Esophagus (tissue), 2 donors: ENCODE results near the gene ZNF652. TPM values are rescaled to one million over a fixed set of nuclear protein-coding genes. Genes with fewer than 3 reads are reported as not detected.
A peak's percentile ranks its signal among the peaks of the same experiment; 100 is the strongest.

ENCODE experiments used
- H3K27ac ChIP-seq, 2 donors: one replicate each; pipeline ENCODE4 v1.5.1; 2013; ENCODE audit warnings: low read depth in 2 of 2, mild to moderate bottlenecking in 2 of 2, inconsistent platforms in 1 of 2, low read length in 1 of 2, moderate library complexity in 1 of 2
- H3K27me3 ChIP-seq, 2 donors: one replicate each; pipeline ENCODE4 v1.6.1; 2013; ENCODE audit warnings: low read length in 2 of 2, control low read depth in 1 of 2, mild to moderate bottlenecking in 1 of 2; ENCODE audit not compliant: insufficient read depth in 2 of 2, control insufficient read depth in 1 of 2
- H3K36me3 ChIP-seq, 2 donors: one replicate each; pipeline ENCODE4 v1.6.1; 2013; ENCODE audit warnings: low read length in 1 of 2; ENCODE audit not compliant: control insufficient read depth in 2 of 2, insufficient read depth in 2 of 2
- H3K4me1 ChIP-seq, 2 donors: one replicate each; pipeline ENCODE4 v1.6.1; 2013; ENCODE audit warnings: low read length in 1 of 2; ENCODE audit not compliant: control insufficient read depth in 2 of 2, insufficient read depth in 2 of 2
- H3K4me3 ChIP-seq, 2 donors: one replicate each; pipeline ENCODE4 v1.5.1; 2013; ENCODE audit warnings: low read length in 2 of 2, mild to moderate bottlenecking in 2 of 2, low read depth in 1 of 2, moderate library complexity in 1 of 2
- H3K9me3 ChIP-seq, 2 donors: one replicate each; pipeline ENCODE4 v1.6.1; 2013; ENCODE audit warnings: mild to moderate bottlenecking in 2 of 2, low read depth in 1 of 2, low read length in 1 of 2, moderate library complexity in 1 of 2; ENCODE audit not compliant: control insufficient read depth in 2 of 2, insufficient read depth in 1 of 2
- WGBS, 2 donors: extraction: QIAGEN DNeasy Blood & Tissue Kit; methylation state at CpG; one replicate each; pipeline ENCODE4 v1.1.7; 2013; 5-methylcytosine and 5-hydroxymethylcytosine counted together
- polyA plus RNA-seq, 2 donors: library from polyadenylated mRNA; stranded (reverse); fragments of 200-250 nt; gene quantifications; one replicate each; pipeline ENCODE4 v1.2.3, GENCODE V29; 2013
- donor health status: healthy with polysubstance abuse.
- donor health status: Bipolar disorder and iron deficiency.

Gene ZNF652
- polyA plus RNA-seq, 2 donors = 6.5 to 18.5 TPM

- 1% methylated on average over 76 to 77 of the region's 77 CpGs for WGBS, 2 donors
- H3K27me3 ChIP-seq = no peaks in the 10 kb centered on the region
- H3K9me3 ChIP-seq = no peaks in the 10 kb centered on the region
- peaks cover 0 to 2% of the 10 kb centered on the region in 2 donors for H3K4me1 ChIP-seq
- H3K36me3 ChIP-seq = no peaks in the 10 kb centered on the region
- peak overlapping the region; percentile 47 to 72 for H3K4me3 ChIP-seq
- H3K27ac ChIP-seq = peak overlapping the region in 1 of 2 donors; percentile 35
Observed at GRCh38 chr17:49260011-49260816, 101.8 kb downstream of the ZNF652 start.

GRCh38 chr17:49259663-49260010, 102.4 kb downstream of the ZNF652 start:
- WGBS, 2 donors = 15 to 18% methylated on average over 6 to 10 of the region's 10 CpGs
- H3K4me1 ChIP-seq = peaks cover 0 to 2% of the 10 kb centered on the region in 2 donors
- no peaks in the 10 kb centered on the region for H3K9me3 ChIP-seq
- H3K4me3 ChIP-seq = peak overlapping the region; percentile 47 to 72
- H3K27ac ChIP-seq = peak overlapping the region in 1 of 2 donors; percentile 35
- no peaks in the 10 kb centered on the region for H3K27me3 ChIP-seq
- H3K36me3 ChIP-seq = no peaks in the 10 kb centered on the region

- Histone ChIP-seq H3K27ac (no peak overlapping the region), H3K27me3 (no peaks in the 10 kb centered on the region), H3K9me3 (no peaks in the 10 kb centered on the region), H3K4me3 (no peak overlapping the region), H3K4me1 (peaks cover 0 to 2% of the 10 kb centered on the region in 2 donors), H3K36me3 (no peaks in the 10 kb centered on the region)
- 84 to 86% methylated on average over 3 of the region's 3 CpGs for WGBS, 2 donors
Observed at GRCh38 chr17:49258394-49258793, 103.7 kb downstream of the ZNF652 start.

- Histone ChIP-seq H3K4me1 (peaks cover 0 to 2% of the 10 kb centered on the region in 2 donors), H3K36me3 (no peaks in the 10 kb centered on the region), H3K27ac (no peak overlapping the region), H3K9me3 (no peaks in the 10 kb centered on the region), H3K27me3 (no peaks in the 10 kb centered on the region), H3K4me3 (no peak overlapping the region)
- WGBS, 2 donors = 55 to 79% methylated on average over 5 of the region's 5 CpGs
Observed at GRCh38 chr17:49255125-49255524, 106.9 kb downstream of the ZNF652 start.

- Histone ChIP-seq H3K27me3 (no peaks in the 10 kb centered on the region), H3K4me1 (no peaks in the 10 kb centered on the region), H3K9me3 (no peaks in the 10 kb centered on the region), H3K36me3 (no peaks in the 10 kb centered on the region), H3K27ac (no peak overlapping the region), H3K4me3 (no peak overlapping the region)
- 69% methylated on average over 4 of the region's 4 CpGs for WGBS, 2 donors
Observed at GRCh38 chr17:49254066-49254465, 108.0 kb downstream of the ZNF652 start.

- no peaks in the 10 kb centered on the region for H3K27me3 ChIP-seq
- WGBS, 2 donors = 75 to 87% methylated on average over 6 of the region's 6 CpGs
- no peaks in the 10 kb centered on the region for H3K36me3 ChIP-seq
- no peak overlapping the region for H3K27ac ChIP-seq
- H3K9me3 ChIP-seq = no peaks in the 10 kb centered on the region
- no peak overlapping the region for H3K4me3 ChIP-seq
- no peaks in the 10 kb centered on the region for H3K4me1 ChIP-seq
Observed at GRCh38 chr17:49252148-49252695, 109.8 kb downstream of the ZNF652 start.

GRCh38 chr17:49249890-49250522, 112.0 kb downstream of the ZNF652 start:
- Histone ChIP-seq H3K36me3 (no peaks in the 10 kb centered on the region), H3K27me3 (no peaks in the 10 kb centered on the region), H3K4me3 (no peak overlapping the region), H3K4me1 (no peaks in the 10 kb centered on the region), H3K27ac (no peak overlapping the region), H3K9me3 (no peaks in the 10 kb centered on the region)
- 87 to 90% methylated on average over 12 of the region's 12 CpGs for WGBS, 2 donors

- Histone ChIP-seq H3K4me1 (no peaks in the 10 kb centered on the region), H3K27ac (no peak overlapping the region), H3K9me3 (no peaks in the 10 kb centered on the region), H3K27me3 (no peaks in the 10 kb centered on the region), H3K36me3 (no peaks in the 10 kb centered on the region), H3K4me3 (no peak overlapping the region)
- 25 to 26% methylated on average over 10 of the region's 10 CpGs for WGBS, 2 donors
Observed at GRCh38 chr17:49249292-49249794, 112.7 kb downstream of the ZNF652 start.

- Histone ChIP-seq H3K27ac (no peak overlapping the region), H3K9me3 (no peaks in the 10 kb centered on the region), H3K36me3 (no peaks in the 10 kb centered on the region), H3K4me3 (no peak overlapping the region), H3K27me3 (no peaks in the 10 kb centered on the region), H3K4me1 (no peaks in the 10 kb centered on the region)
- WGBS, 2 donors = 90 to 92% methylated on average over 7 of the region's 7 CpGs
Observed at GRCh38 chr17:49247944-49248343, 114.1 kb downstream of the ZNF652 start.
